GM12872 (cell line): ENCODE data around the gene KCNIP3.

Experiments
- CTCF ChIP-seq: IDR thresholded peaks from 3 replicates; pipeline ENCODE4 v1.5.1; 2011; ENCODE audit warnings: low read depth, mild to moderate bottlenecking, low read length, moderate library complexity; ENCODE audit not compliant: insufficient read depth

The KCNIP3 gene

GRCh38 chr2:95311815-95312542 is 14.8 kb downstream of the KCNIP3 start:
- no peak for TF ChIP-seq CTCF

DNA sequence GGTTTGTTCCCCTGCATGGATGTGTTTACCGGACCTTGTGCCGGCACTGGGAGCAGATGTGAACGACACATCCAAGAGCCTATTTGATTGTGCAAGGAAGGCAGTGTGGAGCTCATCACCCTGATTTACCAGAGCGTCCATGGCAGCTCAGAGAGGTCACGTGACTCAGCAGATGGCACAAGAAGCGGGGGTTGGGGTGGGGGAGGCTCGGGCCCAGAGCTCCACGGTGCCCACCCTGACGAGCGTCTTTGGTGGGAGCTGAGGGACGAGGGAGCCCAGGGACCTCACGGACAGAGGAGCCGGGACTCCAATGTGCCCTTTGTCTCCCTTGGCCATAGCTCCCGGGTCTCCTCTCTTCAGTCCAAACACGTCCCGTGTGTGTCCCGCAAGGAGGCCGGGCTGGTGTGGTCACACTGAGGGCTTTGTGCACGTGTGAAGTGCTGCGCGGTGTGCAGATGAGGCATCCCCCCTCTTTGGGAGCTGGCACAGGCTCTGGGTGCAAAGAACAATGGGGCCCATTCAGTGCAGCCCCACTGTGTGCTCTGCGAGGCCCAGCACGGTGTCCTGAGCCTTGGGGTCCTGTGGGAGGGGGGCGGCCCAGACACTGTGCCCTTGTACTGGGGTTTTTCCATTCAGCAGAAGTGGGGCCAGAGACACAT is 15.5 kb downstream of the KCNIP3 start:
- no peak for TF ChIP-seq CTCF

GRCh38 chr2:95313296-95314131 is 16.4 kb downstream of the KCNIP3 start:
- TF ChIP-seq CTCF, result no peak

- TF ChIP-seq CTCF, result no peak
Measured at GRCh38 chr2:95314598-95314963, 17.4 kb downstream of the KCNIP3 start.

DNA sequence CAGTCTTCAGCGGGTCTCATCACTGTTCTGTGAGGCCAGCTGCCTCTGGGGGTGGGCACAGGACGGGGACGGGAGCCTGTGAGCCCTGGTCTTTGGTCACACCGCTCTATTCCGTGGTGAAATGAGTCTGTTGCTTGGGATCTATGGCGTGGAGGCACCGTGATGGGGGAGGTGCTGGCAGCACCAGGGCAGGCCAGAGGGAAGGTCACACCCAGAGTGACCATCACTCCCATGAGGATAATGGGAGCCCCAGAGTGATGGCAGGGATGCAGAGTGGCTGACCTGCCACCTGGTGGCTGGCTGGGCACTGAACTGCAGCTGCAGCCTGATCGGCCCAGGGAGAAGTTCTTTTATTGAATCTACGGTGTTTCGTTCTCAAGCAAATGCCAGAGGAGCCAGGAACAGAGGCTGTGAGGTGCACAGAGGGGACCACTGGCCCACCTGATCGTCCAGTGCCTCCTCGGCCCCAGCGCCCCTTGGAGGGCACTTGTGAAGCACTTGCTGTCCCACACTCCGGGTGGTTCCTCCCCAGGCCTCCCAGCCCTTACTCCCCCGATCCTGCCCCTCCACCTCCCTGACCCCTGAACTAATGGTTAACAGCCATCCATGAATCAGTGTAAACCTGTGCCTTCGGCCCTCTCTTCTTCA is 17.9 kb downstream of the KCNIP3 start:
- TF ChIP-seq CTCF, result peak; percentile 58

GRCh38 chr2:95315801-95316411 is 18.8 kb downstream of the KCNIP3 start:
- TF ChIP-seq CTCF, result no peak
